A549 (cell line): ENCODE measurements around the gene PALS2. TPM values are rescaled to one million over a fixed set of nuclear protein-coding genes. Genes with fewer than 3 reads are reported as not detected.

Experiments used
- ATAC-seq, 2 experiments: fragments of 200-7000 bp in 1 of 2; fragments of >200 bp in 1 of 2; cut with Nextera tagmentation in 1 of 2; cut with Tn5 transposase in 1 of 2; 3 replicates each; pipeline versions ENCODE4 v1.8.0 to v1.9.1; 2018 to 2020; ENCODE audit warnings: mild to moderate bottlenecking in 1 of 2, moderate library complexity in 1 of 2
- CTCF ChIA-PET: fragments of 300-600 bp; sonication (Branson Sonifier 250); formaldehyde crosslinking; extraction: SDS; loops from one replicate; lab custom pipeline; 2021; ENCODE audit warnings: antibody characterized with exemption, inconsistent platforms; lab: Yijun Ruan, JAX
- POLR2A ChIA-PET: fragments of 350-600 bp; formaldehyde crosslinking; extraction: SDS; loops from one replicate; lab custom pipeline; 2021; ENCODE audit warnings: antibody characterized with exemption, inconsistent platforms; lab: Yijun Ruan, JAX
- DNase-seq, 2 experiments: peaks; one replicate each; pipeline versions ENCODE4 v3.0.0 to v3.0.0-alpha.2; 2011 to 2016; ENCODE audit warnings: low read depth in 1 of 2, low spot score in 1 of 2
- FAIRE-seq: peaks from 2 replicates; lab custom pipeline; 2011; peaks lifted over from hg19 to GRCh38; lab: Jason Lieb, UNC
- H3K27ac ChIP-seq, 2 experiments: fragments of >200 bp; sonication (Bioruptor Twin); formaldehyde crosslinking; 3 replicates each; pipeline ENCODE4 v1.5.1; 2016 to 2017
- H3K4me1 ChIP-seq: fragments of >200 bp; sonication (Bioruptor Twin); formaldehyde crosslinking; 3 replicates; pipeline ENCODE4 v1.6.1; 2016
- H3K4me2 ChIP-seq: fragments of >200 bp; sonication (Bioruptor Twin); formaldehyde crosslinking; 3 replicates; pipeline ENCODE4 v1.6.1; 2016
- H3K4me3 ChIP-seq: fragments of >200 bp; sonication (Bioruptor Twin); formaldehyde crosslinking; 3 replicates; pipeline ENCODE4 v1.5.1; 2016
- H3K9me3 ChIP-seq: fragments of >200 bp; sonication (Bioruptor Twin); formaldehyde crosslinking; 3 replicates; pipeline ENCODE4 v1.6.1; 2016
- CEBPB ChIP-seq, 2 experiments: fragments of >200 bp in 1 of 2; sonication (Bioruptor Twin) in 1 of 2; formaldehyde crosslinking in 1 of 2; IDR thresholded peaks; 2 replicates each; pipeline ENCODE4 v1.6.1; 2012 to 2016
- CHD2 ChIP-seq: fragments of 150-350 bp; IDR thresholded peaks from 2 replicates; pipeline ENCODE4 v1.6.1; 2014; ENCODE audit warnings: low read length; ENCODE audit not compliant: partially characterized antibody
- CTCF ChIP-seq: fragments of >200 bp; sonication (Bioruptor Twin); formaldehyde crosslinking; IDR thresholded peaks from 3 replicates; pipeline ENCODE4 v1.5.1; 2016
- EHF ChIP-seq: fragments of 250-450 bp; sonication (Bioruptor Pico); IDR thresholded peaks from 2 replicates; pipeline ENCODE4 v1.5.0; 2020; ENCODE audit warnings: mild to moderate bottlenecking
- EHMT2 ChIP-seq: fragments of 200-600 bp; sonication (generic); IDR thresholded peaks from 2 replicates; pipeline ENCODE4 v1.6.1; 2016; ENCODE audit warnings: antibody characterized with exemption, low read depth, mild to moderate bottlenecking, moderate library complexity
- FOSL2 ChIP-seq, 2 experiments: fragments of 450-650 bp in 1 of 2; fragments of >200 bp in 1 of 2; sonication (Bioruptor Twin) in 1 of 2; formaldehyde crosslinking; IDR thresholded peaks; 2 replicates each; pipeline versions ENCODE4 v1.5.0 to v1.6.1; 2016 to 2020; ENCODE audit warnings: mild to moderate bottlenecking in 1 of 2, moderate library complexity in 1 of 2
- HOXA7 ChIP-seq: fragments of 250-450 bp; sonication (Bioruptor Pico); IDR thresholded peaks from 2 replicates; pipeline ENCODE4 v1.5.0; 2020; ENCODE audit warnings: mild to moderate bottlenecking, moderate library complexity
- HOXB5 ChIP-seq: fragments of 250-450 bp; sonication (Bioruptor Pico); IDR thresholded peaks from 2 replicates; pipeline ENCODE4 v1.5.0; 2020; ENCODE audit warnings: mild to moderate bottlenecking, moderate library complexity
- MAFK ChIP-seq: fragments of 450-650 bp; IDR thresholded peaks from 2 replicates; pipeline ENCODE4 v1.6.1; 2014; ENCODE audit not compliant: partially characterized antibody
- MYC ChIP-seq: IDR thresholded peaks from 2 replicates; pipeline ENCODE4 v1.6.1; 2012; ENCODE audit warnings: mild to moderate bottlenecking, inconsistent platforms, low read length, improper control_type of control experiment, borderline replicate concordance
- NR3C1 ChIP-seq: fragments of >200 bp; sonication (Bioruptor Twin); formaldehyde crosslinking; IDR thresholded peaks from 3 replicates; pipeline ENCODE4 v1.6.1; 2017
- PHF8 ChIP-seq: fragments of 200-600 bp; sonication (generic); IDR thresholded peaks from 2 replicates; pipeline ENCODE4 v1.6.1; 2016; ENCODE audit warnings: low read depth, mild to moderate bottlenecking, antibody characterized with exemption, moderate library complexity, borderline replicate concordance
- RARB ChIP-seq: fragments of 250-450 bp; sonication (Bioruptor Pico); IDR thresholded peaks from 2 replicates; pipeline ENCODE4 v1.8.0; 2021; ENCODE audit warnings: mild to moderate bottlenecking, moderate library complexity
- RCOR1 ChIP-seq: fragments of 150-350 bp; IDR thresholded peaks from 2 replicates; pipeline ENCODE4 v1.6.1; 2014; ENCODE audit warnings: antibody characterized with exemption, low read length, low read depth
- REST ChIP-seq: fragments of 200-600 bp; sonication (generic); IDR thresholded peaks from 2 replicates; pipeline ENCODE4 v1.6.1; 2016; ENCODE audit warnings: antibody characterized with exemption, mild to moderate bottlenecking, moderate library complexity
- RNF2 ChIP-seq: fragments of 200-600 bp; sonication (generic); IDR thresholded peaks from 2 replicates; pipeline ENCODE4 v1.6.1; 2016; ENCODE audit warnings: low read depth, mild to moderate bottlenecking, antibody characterized with exemption, moderate library complexity, borderline replicate concordance
- SREBF2 ChIP-seq: fragments of 450-650 bp; IDR thresholded peaks from 2 replicates; pipeline ENCODE4 v1.6.1; 2014; ENCODE audit warnings: mild to moderate bottlenecking, moderate library complexity
- TP53 ChIP-seq: fragments of 250-450 bp; sonication (Bioruptor Pico); IDR thresholded peaks from 2 replicates; pipeline ENCODE4 v1.5.0; 2021; ENCODE audit warnings: mild to moderate bottlenecking, moderate library complexity
- ZC3H11A ChIP-seq: fragments of 450-650 bp; IDR thresholded peaks from 2 replicates; pipeline ENCODE4 v1.6.1; 2014; ENCODE audit warnings: antibody characterized with exemption, mild to moderate bottlenecking
- ZNF302 ChIP-seq: fragments of 250-450 bp; sonication (Bioruptor Pico); IDR thresholded peaks from 2 replicates; pipeline ENCODE4 v1.9.0; 2021; ENCODE audit warnings: inconsistent platforms, mild to moderate bottlenecking, moderate library complexity
- ZSCAN20 ChIP-seq: fragments of 250-450 bp; sonication (Bioruptor Pico); IDR thresholded peaks from 2 replicates; pipeline ENCODE4 v1.8.0; 2022; ENCODE audit warnings: mild to moderate bottlenecking, moderate library complexity
- WGBS: methylation state at CpG from one replicate; pipeline ENCODE4 v1.1.6; 2017; ENCODE audit errors: missing lambda C conversion rate; 5-methylcytosine and 5-hydroxymethylcytosine counted together
- polyA plus RNA-seq, 4 experiments: library from polyadenylated mRNA; depleted of rRNA in 3 of 4; stranded (reverse); fragments of >200 nt; fragmentation: RNase III in 1 of 4; extraction: RNeasy Plus Mini Kit Qiagen cat#74134 plus additional on column Dnase treatment in 1 of 4; gene quantifications; 2 replicates in 3 of 4; 3 replicates in 1 of 4; pipeline ENCODE4 v1.2.3, GENCODE V29; 2011 to 2017
- TF ChIP-seq, protein P1 (sequence below): IDR thresholded peaks from 2 replicates; pipeline ENCODE4 v1.6.1; 2012; ENCODE audit warnings: low read depth, borderline replicate concordance
- TF ChIP-seq, protein P2 (sequence below): fragments of 150-350 bp; IDR thresholded peaks from 2 replicates; pipeline ENCODE4 v1.6.1; 2014; ENCODE audit warnings: low read depth, mild to moderate bottlenecking, low read length

Gene PALS2
- polyA plus RNA-seq, 2 of the 4 experiments (the other 2 are of a cell fraction): 16.4 to 17.8 TPM

DNA sequence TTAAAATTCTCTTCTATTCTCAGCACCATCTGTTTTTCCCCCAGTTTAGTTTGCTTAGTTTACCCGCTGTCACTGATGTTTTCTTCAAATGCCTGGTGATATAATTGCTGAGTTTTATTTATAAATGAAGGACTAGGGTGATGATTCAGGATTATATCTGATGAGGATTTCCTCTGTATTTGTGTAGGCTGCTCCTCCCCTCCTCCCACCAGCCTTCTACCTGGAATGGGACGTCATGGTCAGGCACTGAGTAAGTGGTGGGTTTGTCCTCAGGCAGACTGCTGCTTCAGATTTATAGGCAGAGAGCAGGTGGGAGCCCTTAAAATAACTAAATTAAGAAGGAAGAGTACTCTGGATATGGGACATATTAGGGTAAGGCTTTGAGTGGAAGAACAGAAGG is 35.8 kb downstream of the PALS2 start:
- TF ChIP-seq, protein P1, sequence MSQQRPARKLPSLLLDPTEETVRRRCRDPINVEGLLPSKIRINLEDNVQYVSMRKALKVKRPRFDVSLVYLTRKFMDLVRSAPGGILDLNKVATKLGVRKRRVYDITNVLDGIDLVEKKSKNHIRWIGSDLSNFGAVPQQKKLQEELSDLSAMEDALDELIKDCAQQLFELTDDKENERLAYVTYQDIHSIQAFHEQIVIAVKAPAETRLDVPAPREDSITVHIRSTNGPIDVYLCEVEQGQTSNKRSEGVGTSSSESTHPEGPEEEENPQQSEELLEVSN: no peak
- TF ChIP-seq, protein P2, sequence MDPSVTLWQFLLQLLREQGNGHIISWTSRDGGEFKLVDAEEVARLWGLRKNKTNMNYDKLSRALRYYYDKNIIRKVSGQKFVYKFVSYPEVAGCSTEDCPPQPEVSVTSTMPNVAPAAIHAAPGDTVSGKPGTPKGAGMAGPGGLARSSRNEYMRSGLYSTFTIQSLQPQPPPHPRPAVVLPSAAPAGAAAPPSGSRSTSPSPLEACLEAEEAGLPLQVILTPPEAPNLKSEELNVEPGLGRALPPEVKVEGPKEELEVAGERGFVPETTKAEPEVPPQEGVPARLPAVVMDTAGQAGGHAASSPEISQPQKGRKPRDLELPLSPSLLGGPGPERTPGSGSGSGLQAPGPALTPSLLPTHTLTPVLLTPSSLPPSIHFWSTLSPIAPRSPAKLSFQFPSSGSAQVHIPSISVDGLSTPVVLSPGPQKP: no peak
- TF ChIP-seq MAFK (no peak), PHF8 (no peak), TP53 (CRISPR knock-in tag) (no peak), ZNF302 (no peak), SREBF2 (no peak), NR3C1 (no peak), ZC3H11A (no peak), FOSL2 (IDR thresholded peaks at IDR 0.05) (no peak), FOSL2 (CRISPR knock-in tag; IDR thresholded peaks at IDR 0.05) (no peak), HOXA7 (CRISPR knock-in tag) (no peak), CTCF (no peak), CHD2 (no peak)
- FAIRE-seq: no peak
- POLR2A ChIA-PET: no interaction called here
- CTCF ChIA-PET: no interaction called here
- Histone ChIP-seq H3K4me1 (0 out of 3 replicates have a peak, but pooled peaks cover 5% of the 10 kb centered on the region), H3K9me3 (no peaks in the 10 kb centered on the region), H3K27ac (no peak overlapping the region), H3K4me2 (no peak overlapping the region), H3K4me3 (no peak overlapping the region)
- no peak for ATAC-seq
- 77% methylated on average over 2 of the region's 2 CpGs for WGBS
- DNase-seq: no peak

DNA sequence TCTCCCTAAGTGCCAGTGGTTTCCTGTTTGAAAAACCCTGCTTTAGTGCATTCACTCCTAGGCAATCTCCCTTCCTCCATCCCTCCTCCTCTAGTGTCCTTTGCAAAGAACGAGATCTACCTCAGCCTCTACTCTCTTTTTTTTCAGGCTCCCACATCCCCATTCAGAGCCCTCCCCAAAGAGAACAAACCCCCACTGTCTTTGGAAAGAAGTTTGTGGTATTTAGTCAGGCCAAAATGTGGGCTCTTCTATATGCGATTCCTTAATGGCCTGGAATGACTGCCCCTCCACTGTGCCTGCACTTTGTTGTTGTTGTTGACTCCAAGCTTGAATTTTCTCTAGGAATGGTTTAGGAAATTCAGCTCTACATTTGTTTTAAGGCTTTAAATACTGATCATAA is 36.3 kb downstream of the PALS2 start:
- FAIRE-seq: no peak
- no peak for DNase-seq
- H3K4me2 ChIP-seq: no peak overlapping the region
- TF ChIP-seq RCOR1: no peak
- TF ChIP-seq RARB: no peak
- TF ChIP-seq HOXB5: no peak
- TF ChIP-seq HOXA7 (CRISPR knock-in tag): no peak
- TF ChIP-seq SREBF2: no peak
- TF ChIP-seq ZSCAN20: no peak
- TF ChIP-seq RNF2: no peak
- TF ChIP-seq CEBPB (IDR thresholded peaks at IDR 0.05): no peak
- no peak for TF ChIP-seq ZNF302
- TF ChIP-seq EHMT2: no peak
- no peak for TF ChIP-seq MYC
- no peak for TF ChIP-seq ZC3H11A
- no peak for TF ChIP-seq REST
- TF ChIP-seq EHF (CRISPR knock-in tag): no peak
- ATAC-seq: no peak
- POLR2A ChIA-PET: no interaction called here
- H3K4me3 ChIP-seq: no peak overlapping the region
- no peaks in the 10 kb centered on the region for H3K9me3 ChIP-seq
- no peak overlapping the region for H3K27ac ChIP-seq
- CTCF ChIA-PET: no interaction called here
- 96% methylated on average over 2 of the region's 2 CpGs for WGBS
- H3K4me1 ChIP-seq: 0 out of 3 replicates have a peak, but pooled peaks cover 5% of the 10 kb centered on the region
